Measurements from ENCODE around the gene ZFAND2B. TPM values are rescaled to one million over a fixed set of nuclear protein-coding genes. Genes with fewer than 3 reads are reported as not detected.

The ZFAND2B gene
- total RNA-seq, 1 experiment from 2014 or later, result 61.0 TPM

DNA sequence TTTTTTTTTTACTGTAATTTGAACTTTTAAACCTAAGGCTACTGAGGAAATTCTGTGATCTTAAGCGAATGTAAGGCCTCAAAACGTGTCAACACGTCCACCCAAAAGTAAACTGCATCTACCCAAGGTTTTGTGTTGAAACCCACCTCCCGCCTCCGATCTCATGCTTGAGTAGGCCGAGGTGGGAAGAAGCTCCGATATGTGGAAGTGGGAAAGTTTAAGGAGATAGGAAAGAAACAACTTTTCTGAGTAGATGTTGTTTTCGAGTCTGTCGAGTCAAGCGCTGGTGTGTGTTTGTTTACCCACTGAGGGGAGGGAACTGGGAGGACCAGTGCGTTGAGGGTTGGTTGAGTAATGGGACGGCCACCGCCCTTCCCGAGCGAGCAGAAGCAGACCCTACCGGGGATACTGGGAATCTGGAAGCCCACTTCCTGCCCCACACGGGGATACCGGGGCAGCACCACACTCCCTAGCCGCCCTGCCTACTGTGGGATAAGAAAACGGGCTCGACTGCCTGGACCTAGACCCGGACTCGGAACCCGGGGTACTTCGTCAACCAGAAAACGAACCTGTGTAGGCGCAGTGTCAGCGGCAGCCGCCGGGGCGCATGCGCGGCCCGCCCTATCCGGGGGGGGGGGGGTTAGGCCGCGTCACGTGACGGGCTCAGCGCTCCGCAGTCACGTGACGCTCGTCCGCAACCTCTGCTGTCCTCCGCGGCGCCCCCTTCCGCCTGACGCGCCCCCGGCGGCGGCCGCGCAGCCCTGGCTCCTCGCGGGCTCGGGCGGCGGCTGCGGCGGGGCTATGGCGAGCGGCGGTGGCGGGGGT is 28.8 kb upstream of the ZFAND2B start, which contains the start of gene RETREG2:
Gene RETREG2 (plus strand): TSS at position 724 of the 825 bp plus-strand sequence. CDS start 78 bp downstream, at position 802.
- TF ChIP-seq, protein P1, sequence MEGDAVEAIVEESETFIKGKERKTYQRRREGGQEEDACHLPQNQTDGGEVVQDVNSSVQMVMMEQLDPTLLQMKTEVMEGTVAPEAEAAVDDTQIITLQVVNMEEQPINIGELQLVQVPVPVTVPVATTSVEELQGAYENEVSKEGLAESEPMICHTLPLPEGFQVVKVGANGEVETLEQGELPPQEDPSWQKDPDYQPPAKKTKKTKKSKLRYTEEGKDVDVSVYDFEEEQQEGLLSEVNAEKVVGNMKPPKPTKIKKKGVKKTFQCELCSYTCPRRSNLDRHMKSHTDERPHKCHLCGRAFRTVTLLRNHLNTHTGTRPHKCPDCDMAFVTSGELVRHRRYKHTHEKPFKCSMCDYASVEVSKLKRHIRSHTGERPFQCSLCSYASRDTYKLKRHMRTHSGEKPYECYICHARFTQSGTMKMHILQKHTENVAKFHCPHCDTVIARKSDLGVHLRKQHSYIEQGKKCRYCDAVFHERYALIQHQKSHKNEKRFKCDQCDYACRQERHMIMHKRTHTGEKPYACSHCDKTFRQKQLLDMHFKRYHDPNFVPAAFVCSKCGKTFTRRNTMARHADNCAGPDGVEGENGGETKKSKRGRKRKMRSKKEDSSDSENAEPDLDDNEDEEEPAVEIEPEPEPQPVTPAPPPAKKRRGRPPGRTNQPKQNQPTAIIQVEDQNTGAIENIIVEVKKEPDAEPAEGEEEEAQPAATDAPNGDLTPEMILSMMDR (IDR thresholded peaks at IDR 0.05; ENCODE audit: unreplicated experiment), result peak; percentile 32
- no peaks in the 10 kb centered on the region for H3K4me1 Mint-ChIP-seq (ENCODE audit: insufficient read depth, unreplicated experiment)
- ChIA-PET CTCF (interaction anchor here (1.0 to 9.3 kb wide), 3 partner anchors 72 to 116 kb away, joined by 3 to 69 read pairs (median 4); no protein-coding TSS in a partner anchor), POLR2A (interaction anchor here (0.6 to 3.4 kb wide), 28 partner anchors 9 to 728 kb away, joined by 3 to 93 read pairs (median 6); partner anchors contain the start of genes ABCB6, ANKZF1, ATG9A and DNAJB2)
- no peaks in the 10 kb centered on the region for H3K27me3 Mint-ChIP-seq (ENCODE audit: insufficient read depth, unreplicated experiment)
- H3K4me3 Mint-ChIP-seq (ENCODE audit: unreplicated experiment), result peak within 1 kb of the TSS; percentile 82
- H3K36me3 Mint-ChIP-seq (ENCODE audit: insufficient read depth, unreplicated experiment), result peaks cover 48% of the 10 kb centered on the region
- intact Hi-C loops (cut with micrococcal nuclease), result loop anchor here (1.0 to 5.0 kb wide), 3 partner anchors 52 to 100 kb away; partner anchors contain the start of genes ANKZF1, ATG9A, DNAJB2 and TUBA4A
- H3K9me3 Mint-ChIP-seq (ENCODE audit: unreplicated experiment), result no peaks in the 10 kb centered on the region
- peak; percentile 90 for DNase-seq (ENCODE audit: unreplicated experiment)
- TSS peak; percentile 85 for BruUV-seq (replicated peaks)
- H3K27ac Mint-ChIP-seq (ENCODE audit: low read depth, unreplicated experiment), result peak within 1 kb of the TSS; percentile 93

DNA sequence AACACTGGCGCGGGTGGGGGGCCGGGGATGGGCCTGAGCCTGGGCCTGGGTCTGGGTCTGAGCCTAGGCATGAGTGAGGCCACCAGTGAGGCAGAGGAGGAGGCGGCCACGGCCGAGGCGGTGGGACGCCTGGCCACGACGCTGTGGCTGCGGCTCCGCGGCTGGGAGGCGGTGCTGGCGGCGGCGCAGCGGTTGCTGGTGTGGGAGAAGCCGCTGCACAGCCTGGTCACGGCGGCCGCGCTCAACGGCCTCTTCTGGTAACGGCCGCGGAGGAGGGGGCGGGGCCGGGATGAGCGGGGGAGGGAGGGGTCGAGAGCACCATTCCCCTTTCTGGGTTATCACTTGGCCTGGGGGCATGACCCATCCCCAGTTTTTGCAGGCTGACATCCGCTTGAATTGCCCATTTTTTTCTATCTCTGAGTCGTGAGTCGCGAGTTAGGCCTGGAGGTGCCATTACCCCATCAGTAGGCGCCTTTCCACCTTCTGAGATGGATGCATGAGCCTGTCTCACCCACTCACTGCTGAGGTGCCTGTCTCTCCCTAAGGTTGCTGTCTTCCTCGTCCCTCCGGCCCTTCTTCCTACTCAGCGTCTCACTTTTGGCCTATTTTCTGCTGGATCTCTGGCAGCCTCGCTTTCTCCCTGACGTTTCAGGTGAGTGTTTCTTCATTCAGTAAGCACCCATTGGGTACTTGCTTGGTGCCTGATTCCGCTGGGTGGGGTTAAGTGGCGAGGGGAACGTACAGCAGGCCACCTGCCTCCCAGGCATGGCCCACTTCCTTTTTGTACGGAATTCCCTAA is 28.0 kb upstream of the ZFAND2B start:
- peak overlapping the region; percentile 93 for H3K27ac Mint-ChIP-seq (ENCODE audit: low read depth, unreplicated experiment)
- TF ChIP-seq, protein P1 (IDR thresholded peaks at IDR 0.05; ENCODE audit: unreplicated experiment), result peak; percentile 4
- BruUV-seq (replicated peaks), result no TSS peak

DNA sequence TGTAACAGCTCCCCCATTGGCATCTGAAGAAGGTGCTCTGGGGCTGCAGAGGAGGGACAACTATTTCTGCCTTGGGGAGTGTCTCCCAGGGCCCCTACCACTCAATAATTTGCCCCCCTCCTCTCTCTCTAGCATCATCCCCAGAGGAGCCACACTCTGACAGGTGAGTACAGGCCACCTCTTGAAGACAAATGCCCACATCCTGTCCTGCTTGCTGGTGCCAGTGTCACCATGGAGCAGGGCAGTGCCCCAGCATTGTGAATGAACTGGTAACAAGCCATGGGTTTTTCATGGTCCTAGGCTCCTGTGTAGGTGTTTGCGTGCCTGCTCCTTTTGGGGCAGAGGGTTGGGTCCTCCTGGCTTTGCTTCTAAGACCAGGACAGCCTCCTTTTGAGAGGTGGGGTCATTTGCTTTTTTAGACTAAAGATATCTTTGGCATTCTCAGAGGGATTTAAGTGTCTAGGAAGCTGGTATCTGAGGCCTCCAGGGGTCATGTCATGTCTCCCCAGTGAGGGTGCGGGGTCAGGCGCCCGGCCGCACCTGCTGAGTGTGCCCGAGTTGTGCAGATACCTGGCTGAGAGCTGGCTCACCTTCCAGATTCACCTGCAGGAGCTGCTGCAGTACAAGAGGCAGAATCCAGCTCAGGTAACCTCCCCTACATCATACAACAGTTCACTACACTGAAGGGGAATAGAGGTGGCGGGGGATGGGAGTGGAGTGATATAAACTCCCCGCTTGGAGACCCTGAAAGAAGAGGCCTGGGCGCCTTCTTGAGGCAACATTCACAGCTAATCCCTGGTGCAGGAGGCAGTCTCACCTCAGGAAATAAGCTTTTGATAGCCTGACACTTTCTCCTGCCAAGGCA is 26.7 kb upstream of the ZFAND2B start:
- no peaks in the 10 kb centered on the region for H3K27me3 Mint-ChIP-seq (ENCODE audit: insufficient read depth, unreplicated experiment)
- no peaks in the 10 kb centered on the region for H3K4me1 Mint-ChIP-seq (ENCODE audit: insufficient read depth, unreplicated experiment)
- intact Hi-C loops (cut with micrococcal nuclease), result loop anchor here (5.0 kb wide), 1 partner anchor 97 kb away; the partner anchor contains the start of gene DNAJB2
- TF ChIP-seq, protein P1 (IDR thresholded peaks at IDR 0.05; ENCODE audit: unreplicated experiment), result no peak
- ChIA-PET CTCF (interaction anchor here (0.6 to 1.2 kb wide), 7 partner anchors 12 to 303 kb away, joined by 3 to 5 read pairs (median 4); no protein-coding TSS in a partner anchor), POLR2A (interaction anchor here (0.6 to 3.9 kb wide), 13 partner anchors 13 to 372 kb away, joined by 3 to 17 read pairs (median 3); partner anchors contain the start of genes ABCB6, ANKZF1, ATG9A and DNAJB2)
- H3K27ac Mint-ChIP-seq (ENCODE audit: low read depth, unreplicated experiment), result no peak overlapping the region
- H3K4me3 Mint-ChIP-seq (ENCODE audit: unreplicated experiment), result peak overlapping the region; percentile 82
- BruUV-seq (replicated peaks), result no TSS peak
- no peaks in the 10 kb centered on the region for H3K9me3 Mint-ChIP-seq (ENCODE audit: unreplicated experiment)
- DNase-seq (ENCODE audit: unreplicated experiment), result no peak
- peaks cover 46% of the 10 kb centered on the region for H3K36me3 Mint-ChIP-seq (ENCODE audit: insufficient read depth, unreplicated experiment)

More for the DNA sequence above, 28.0 kb upstream of the ZFAND2B start:
- DNase-seq (ENCODE audit: unreplicated experiment), result peak; percentile 9
- ChIA-PET POLR2A (interaction anchor here (0.6 to 3.9 kb wide), 11 partner anchors 15 to 419 kb away, joined by 3 to 49 read pairs (median 5); partner anchors contain the start of genes ABCB6, ANKZF1, ATG9A and STK11IP), CTCF (no interaction called here)
- no peaks in the 10 kb centered on the region for H3K4me1 Mint-ChIP-seq (ENCODE audit: insufficient read depth, unreplicated experiment)
- H3K36me3 Mint-ChIP-seq (ENCODE audit: insufficient read depth, unreplicated experiment), result peaks cover 53% of the 10 kb centered on the region
- intact Hi-C loops (cut with micrococcal nuclease), result loop anchor here (5.0 kb wide), 1 partner anchor 99 kb away; the partner anchor contains the start of gene DNAJB2
- no peaks in the 10 kb centered on the region for H3K9me3 Mint-ChIP-seq (ENCODE audit: unreplicated experiment)
- no peaks in the 10 kb centered on the region for H3K27me3 Mint-ChIP-seq (ENCODE audit: insufficient read depth, unreplicated experiment)
- peak overlapping the region; percentile 82 for H3K4me3 Mint-ChIP-seq (ENCODE audit: unreplicated experiment)
